GM19438 (cell line): ENCODE measurements around the gene ZMIZ1.

Source experiments
- ATAC-seq: cut with Tn5 transposase; IDR thresholded peaks from one replicate; pipeline ENCODE4 v1.9.1; 2021; ENCODE audit warnings: low read depth; ENCODE audit not compliant: unreplicated experiment

ZMIZ1 gene

GRCh38 chr10:79145517-79146470 is 77.0 kb downstream of the ZMIZ1 start:
- ATAC-seq: no peak

- no peak for ATAC-seq
Measured at GRCh38 chr10:79146611-79147130, 77.9 kb downstream of the ZMIZ1 start.

GRCh38 chr10:79147306-79147705 is 78.5 kb downstream of the ZMIZ1 start:
- ATAC-seq: no peak

- ATAC-seq: no peak
Measured at GRCh38 chr10:79147796-79148451, 79.2 kb downstream of the ZMIZ1 start.

GRCh38 chr10:79148452-79149344 is 79.9 kb downstream of the ZMIZ1 start:
- no peak for ATAC-seq

- ATAC-seq: no peak
Measured at GRCh38 chr10:79149345-79149661, 80.5 kb downstream of the ZMIZ1 start.

GRCh38 chr10:79149662-79150443 is 81.1 kb downstream of the ZMIZ1 start:
- ATAC-seq: peak; percentile 90

- no peak for ATAC-seq
Measured at GRCh38 chr10:79150444-79150754, 81.6 kb downstream of the ZMIZ1 start.

- no peak for ATAC-seq
Measured at GRCh38 chr10:79152423-79152817, 83.7 kb downstream of the ZMIZ1 start.

- no peak for ATAC-seq
Measured at GRCh38 chr10:79153745-79154144, 85.0 kb downstream of the ZMIZ1 start.

GRCh38 chr10:79155301-79156081 is 86.7 kb downstream of the ZMIZ1 start:
- ATAC-seq: no peak

GRCh38 chr10:79156334-79157274 is 87.8 kb downstream of the ZMIZ1 start:
- ATAC-seq: no peak

- ATAC-seq: no peak
Measured at GRCh38 chr10:79158004-79158340, 89.2 kb downstream of the ZMIZ1 start.

- ATAC-seq: no peak
Measured at GRCh38 chr10:79158402-79159097, 89.8 kb downstream of the ZMIZ1 start.

GRCh38 chr10:79159141-79159651 is 90.4 kb downstream of the ZMIZ1 start:
- no peak for ATAC-seq

- ATAC-seq: no peak
Measured at GRCh38 chr10:79159785-79160184, 91.0 kb downstream of the ZMIZ1 start.

- ATAC-seq: no peak
Measured at GRCh38 chr10:79160191-79160590, 91.4 kb downstream of the ZMIZ1 start.

GRCh38 chr10:79161557-79161956 is 92.8 kb downstream of the ZMIZ1 start:
- no peak for ATAC-seq
